CD14-positive monocyte (primary cell): Measurements from ENCODE around the gene RGS3. TPM values are rescaled to one million over a fixed set of nuclear protein-coding genes. Genes with fewer than 3 reads are reported as not detected.

ENCODE experiments used
- DNase-seq, 3 donors: peaks; one replicate each; pipeline ENCODE4 v3.0.0-alpha.2; 2011 to 2022
- H2AFZ ChIP-seq: 2 replicates; pipeline ENCODE4 v1.6.0; 2012; ENCODE audit warnings: mild to moderate bottlenecking, low read depth, low read length, inconsistent platforms; ENCODE audit not compliant: insufficient read depth, poor library complexity, severe bottlenecking
- H3K27ac ChIP-seq, 2 donors: 1 replicate in 1 of 2; 2 replicates in 1 of 2; pipeline ENCODE4 v1.5.1; 2012 to 2013; ENCODE audit warnings: low read length in 2 of 2, control low read depth in 1 of 2, inconsistent platforms in 1 of 2, low read depth in 1 of 2, mild to moderate bottlenecking in 1 of 2
- H3K27me3 ChIP-seq, 2 donors: one replicate each; pipeline versions ENCODE4 v1.6.0 to v1.6.1; 2011 to 2013; ENCODE audit warnings: low read length in 2 of 2; ENCODE audit not compliant: control insufficient read depth in 2 of 2, insufficient read depth in 2 of 2
- H3K36me3 ChIP-seq, 2 donors: replicated peaks in 1 of 2; 1 replicate in 1 of 2; 2 replicates in 1 of 2; pipeline versions ENCODE4 v1.5.1 to v1.6.1; 2012 to 2013; ENCODE audit warnings: low read length in 2 of 2, control low read depth in 1 of 2, inconsistent platforms in 1 of 2, mild to moderate bottlenecking in 1 of 2; ENCODE audit not compliant: insufficient read depth in 2 of 2, control insufficient read depth in 1 of 2
- H3K4me1 ChIP-seq, 2 donors: 1 replicate in 1 of 2; 2 replicates in 1 of 2; pipeline versions ENCODE4 v1.5.1 to v1.6.1; 2012 to 2013; ENCODE audit warnings: low read length in 2 of 2, control low read depth in 1 of 2, inconsistent platforms in 1 of 2, mild to moderate bottlenecking in 1 of 2, moderate library complexity in 1 of 2; ENCODE audit not compliant: insufficient read depth in 2 of 2, control insufficient read depth in 1 of 2
- H3K4me2 ChIP-seq: replicated peaks from 2 replicates; pipeline ENCODE3; 2012; ENCODE audit warnings: low read length, moderate library complexity, mild to moderate bottlenecking; ENCODE audit not compliant: poor library complexity, severe bottlenecking; ENCODE audit errors: extremely low read depth
- H3K4me3 ChIP-seq, 3 experiments: fragments of 200-600 bp in 1 of 3; sonication (generic) in 1 of 3; replicated peaks in 1 of 3; 1 replicate in 2 of 3; 2 replicates in 1 of 3; pipeline ENCODE4 v1.5.1; 2011 to 2013; ENCODE audit warnings: low read length in 3 of 3, mild to moderate bottlenecking in 3 of 3, control low read depth in 2 of 3, low read depth in 2 of 3, inconsistent platforms in 1 of 3, moderate library complexity in 1 of 3
- H3K79me2 ChIP-seq: 2 replicates; pipeline ENCODE4 v1.6.0; 2012; ENCODE audit warnings: mild to moderate bottlenecking, control low read depth, inconsistent platforms, low read length, moderate library complexity; ENCODE audit not compliant: insufficient read depth
- H3K9ac ChIP-seq: 2 replicates; pipeline ENCODE4 v1.6.0; 2017; ENCODE audit warnings: low read length, mild to moderate bottlenecking; ENCODE audit not compliant: insufficient read depth, poor library complexity, severe bottlenecking
- H3K9me3 ChIP-seq, 2 donors: replicated peaks in 1 of 2; 1 replicate in 1 of 2; 2 replicates in 1 of 2; pipeline versions ENCODE4 v1.5.1 to v1.6.1; 2012 to 2013; ENCODE audit warnings: low read length in 2 of 2, control low read depth in 1 of 2; ENCODE audit not compliant: control insufficient read depth in 1 of 2, insufficient read depth in 1 of 2
- H4K20me1 ChIP-seq: 2 replicates; pipeline ENCODE4 v1.6.0; 2012; ENCODE audit warnings: mild to moderate bottlenecking, low read length, control low read depth, moderate library complexity; ENCODE audit not compliant: insufficient read depth
- H3K27ac Mint-ChIP-seq, 7 donors: one replicate each; pipeline ENCODE4 v1.8.0; 2020; ENCODE audit warnings: mild to moderate bottlenecking in 7 of 7, mixed read lengths in 7 of 7, moderate library complexity in 6 of 7, inconsistent platforms in 2 of 7
- H3K27me3 Mint-ChIP-seq, 3 donors: one replicate each; pipeline ENCODE4 v1.8.0; 2021 to 2022; ENCODE audit warnings: low read depth in 3 of 3, mild to moderate bottlenecking in 3 of 3, mixed read lengths in 3 of 3, moderate library complexity in 3 of 3, inconsistent platforms in 1 of 3
- H3K36me3 Mint-ChIP-seq, 2 donors: one replicate each; pipeline ENCODE4 v1.8.0; 2020; ENCODE audit warnings: mixed read lengths in 2 of 2, inconsistent platforms in 1 of 2, mild to moderate bottlenecking in 1 of 2
- H3K4me1 Mint-ChIP-seq: one replicate; pipeline ENCODE4 v1.8.0; 2020; ENCODE audit warnings: mild to moderate bottlenecking, mixed read lengths
- H3K4me3 Mint-ChIP-seq, 2 donors: one replicate each; pipeline ENCODE4 v1.8.0; 2020; ENCODE audit warnings: mild to moderate bottlenecking in 2 of 2, mixed read lengths in 2 of 2, moderate library complexity in 1 of 2
- H3K9me3 Mint-ChIP-seq, 7 donors: one replicate each; pipeline ENCODE4 v1.8.0; 2020 to 2022; ENCODE audit warnings: mixed read lengths in 7 of 7, mild to moderate bottlenecking in 6 of 7, moderate library complexity in 6 of 7, inconsistent platforms in 2 of 7
- CTCF ChIP-seq: fragments of 200-600 bp; IDR thresholded peaks from one replicate; pipeline ENCODE4 v1.8.0; 2022; ENCODE audit warnings: antibody characterized with exemption, mild to moderate bottlenecking
- WGBS: methylation state at CpG from one replicate; pipeline ENCODE4 v1.1.5; 2013; ENCODE audit warnings: missing lambda C conversion rate; ENCODE audit not compliant: insufficient coverage; 5-methylcytosine and 5-hydroxymethylcytosine counted together
- intact Hi-C, 2 donors: fragments of 100-400 bp; cut with micrococcal nuclease; formaldehyde crosslinking; loops; one replicate each; pipeline versions ENCODE4 v1.15.0 to v1.15.1; 2023
- polyA plus RNA-seq, 3 donors: library from polyadenylated mRNA; depleted of rRNA in 1 of 3; unstranded in 2 of 3; stranded (reverse) in 1 of 3; fragments of 300-500 nt in 2 of 3; fragments of >200 nt in 1 of 3; fragmentation: Illumina TruSeq in 2 of 3; gene quantifications; 1 replicate in 2 of 3; 2 replicates in 1 of 3; pipeline ENCODE4 v1.2.3, GENCODE V29; 2012 to 2021

The RGS3 gene
- polyA plus RNA-seq, 3 donors, result 9.1 to 16.2 (median 15.8) TPM

- Mint-ChIP-seq H3K36me3 (no peaks in the 10 kb centered on the region), H3K9me3 (no peaks in the 10 kb centered on the region), H3K4me3 (no peak overlapping the region), H3K27ac (no peak overlapping the region), H3K27me3 (peaks cover 5 to 12% (median 8%) of the 10 kb centered on the region in 3 donors), H3K4me1 (peaks cover 20% of the 10 kb centered on the region)
- H4K20me1 ChIP-seq, result no peaks in the 10 kb centered on the region
- intact Hi-C loops, result no loop called here
- H3K9me3 ChIP-seq, result no peaks in the 10 kb centered on the region
- no peaks in the 10 kb centered on the region for H3K36me3 ChIP-seq
- DNase-seq, result no peak
- no peaks in the 10 kb centered on the region for H3K79me2 ChIP-seq
- H2AFZ ChIP-seq, result no peak overlapping the region
- H3K27ac ChIP-seq, result no peak overlapping the region
- H3K9ac ChIP-seq, result no peak overlapping the region
- H3K27me3 ChIP-seq, result peaks cover 0 to 5% of the 10 kb centered on the region in 2 donors
- no peak overlapping the region for H3K4me2 ChIP-seq
- no peak for TF ChIP-seq CTCF
- WGBS, result 83% methylated on average over 2 of the region's 6 CpGs
- H3K4me3 ChIP-seq, result no peak overlapping the region
- H3K4me1 ChIP-seq, result no peaks in the 10 kb centered on the region
These were observed 154.0 kb downstream of the RGS3 start for GRCh38 chr9:113617550-113617949.

GRCh38 chr9:113618836-113619490 lies 155.4 kb downstream of the RGS3 start:
- H3K27me3 ChIP-seq, result peaks cover 0 to 5% of the 10 kb centered on the region in 2 donors
- no peaks in the 10 kb centered on the region for H3K79me2 ChIP-seq
- intact Hi-C loops, result no loop called here
- no peak overlapping the region for H3K27ac ChIP-seq
- no peak overlapping the region for H3K4me3 ChIP-seq
- no peaks in the 10 kb centered on the region for H3K4me1 ChIP-seq
- peaks cover 5 to 12% (median 8%) of the 10 kb centered on the region in 3 donors for H3K27me3 Mint-ChIP-seq
- peaks cover 21% of the 10 kb centered on the region for H3K4me1 Mint-ChIP-seq
- H3K27ac Mint-ChIP-seq, result no peak overlapping the region
- H4K20me1 ChIP-seq, result no peaks in the 10 kb centered on the region
- no peak overlapping the region for H3K9ac ChIP-seq
- H3K4me3 Mint-ChIP-seq, result no peak overlapping the region
- TF ChIP-seq CTCF, result no peak
- H3K4me2 ChIP-seq, result no peak overlapping the region
- H3K36me3 ChIP-seq, result no peaks in the 10 kb centered on the region
- WGBS, result 73% methylated on average over 2 of the region's 7 CpGs
- no peaks in the 10 kb centered on the region for H3K9me3 Mint-ChIP-seq
- no peak for DNase-seq
- no peaks in the 10 kb centered on the region for H3K36me3 Mint-ChIP-seq
- H3K9me3 ChIP-seq, result no peaks in the 10 kb centered on the region
- H2AFZ ChIP-seq, result no peak overlapping the region
